ENCODE results near the gene PLCH1. TPM values are rescaled to one million over a fixed set of nuclear protein-coding genes. Genes with fewer than 3 reads are reported as not detected.

PLCH1 gene
- total RNA-seq, 1 experiment from 2014 or later, result 0.34 TPM

DNA sequence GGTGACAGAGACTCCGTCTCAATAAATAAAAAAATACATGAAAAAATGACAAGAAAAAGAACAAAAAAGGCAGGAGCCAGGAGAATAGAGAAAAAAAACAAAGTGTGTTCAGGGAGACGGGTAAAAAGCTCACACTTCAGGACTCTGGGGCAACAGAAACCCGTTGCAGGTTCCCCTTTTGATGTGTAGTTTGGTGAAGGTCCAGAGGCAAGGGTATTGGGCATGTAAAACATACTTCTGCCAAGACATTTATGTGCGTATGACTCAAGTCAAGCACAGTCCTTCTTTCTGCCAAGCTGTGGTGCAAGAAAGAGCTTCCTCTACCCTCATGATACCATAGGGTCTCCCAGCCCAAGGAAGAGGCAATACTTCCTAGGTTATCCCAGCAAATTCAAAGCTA, 418.0 kb downstream of the PLCH1 start:
- DNase-seq, result no peak
- H2AFZ ChIP-seq (ENCODE audit: low read length), result no peak overlapping the region
- H3K27ac ChIP-seq (ENCODE audit: low read length), result no peak overlapping the region
- H3K36me3 ChIP-seq (ENCODE audit: insufficient read depth, low read length), result no peaks in the 10 kb centered on the region
- H3K9me3 ChIP-seq (ENCODE audit: low read length), result no peaks in the 10 kb centered on the region
- no peak overlapping the region for H3K9ac ChIP-seq (ENCODE audit: low read length)
- no peaks in the 10 kb centered on the region for H3K9me2 ChIP-seq (replicated peaks; ENCODE audit: insufficient read depth, low read length)
- no peaks in the 10 kb centered on the region for H3K27me3 ChIP-seq (ENCODE audit: low read length)
- peaks cover 4% of the 10 kb centered on the region; the same call in 1 of the 2 replicates for H3K4me1 ChIP-seq (ENCODE audit: low read length)
- no peaks in the 10 kb centered on the region for H4K20me1 ChIP-seq (ENCODE audit: insufficient read depth, low read depth, low read length)
- H3K4me3 ChIP-seq (ENCODE audit: low read length), result no peak overlapping the region
- no peak overlapping the region for H3K4me2 ChIP-seq (ENCODE audit: low read depth, low read length, poor library complexity, severe bottlenecking)
- no peaks in the 10 kb centered on the region for H3K79me2 ChIP-seq (ENCODE audit: low read length)

GRCh38 chr3:155326244-155326643, 418.6 kb downstream of the PLCH1 start:
- Histone ChIP-seq H3K79me2 (ENCODE audit: low read length) (no peaks in the 10 kb centered on the region), H3K36me3 (ENCODE audit: insufficient read depth, low read length) (no peaks in the 10 kb centered on the region), H3K27me3 (ENCODE audit: low read length) (no peaks in the 10 kb centered on the region), H3K9me2 (replicated peaks; ENCODE audit: insufficient read depth, low read length) (no peaks in the 10 kb centered on the region), H3K4me2 (ENCODE audit: low read depth, low read length, poor library complexity, severe bottlenecking) (no peak overlapping the region), H3K4me1 (ENCODE audit: low read length) (peaks cover 4% of the 10 kb centered on the region; the same call in 1 of the 2 replicates), H3K9ac (ENCODE audit: low read length) (no peak overlapping the region), H3K9me3 (ENCODE audit: low read length) (no peaks in the 10 kb centered on the region), H4K20me1 (ENCODE audit: insufficient read depth, low read depth, low read length) (no peaks in the 10 kb centered on the region), H3K27ac (ENCODE audit: low read length) (no peak overlapping the region), H3K4me3 (ENCODE audit: low read length) (no peak overlapping the region), H2AFZ (ENCODE audit: low read length) (no peak overlapping the region)
- DNase-seq, result no peak

Small RNA genes within 50 kb of the gene (small RNA-seq; reads per million reads assigned to genes)
- not detected for gene AC108729.3
- not detected for gene RN7SL715P

Other genes starting within 250 kb of the PLCH1 start
- gene C3orf33, start 61.2 kb upstream of the PLCH1 start, total RNA-seq (2014; rRNA removed; shearing (Covaris generic); ENCODE audit: low replicate concordance), result 4.0 and 5.1 TPM in 2 replicates
- 29.4 and 54.6 TPM in 2 replicates for gene SLC33A1, start 109.4 kb upstream of the PLCH1 start, total RNA-seq (2014; rRNA removed; shearing (Covaris generic); ENCODE audit: low replicate concordance)
- 50.9 and 83.1 TPM in 2 replicates for gene GMPS, start 125.6 kb upstream of the PLCH1 start, total RNA-seq (2014; rRNA removed; shearing (Covaris generic); ENCODE audit: low replicate concordance)

Measured in Karpas-422 (cell line).